GM12878 (cell line): ENCODE measurements around the gene CLPTM1L. TPM values are rescaled to one million over a fixed set of nuclear protein-coding genes. Genes with fewer than 3 reads are reported as not detected.

Experiments
- ATAC-seq: fragments of 200-7000 bp; cut with Tn5 transposase; 3 replicates; pipeline ENCODE4 v1.9.1; 2020; ENCODE audit warnings: mild to moderate bottlenecking, moderate library complexity
- BruUV-seq: library from RNA; stranded (reverse); fragments of 400-500 nt; replicated peaks from 2 replicates; lab custom pipeline; 2021; lab: Mats Ljungman, UMichigan
- CTCF ChIA-PET: fragments of 300-600 bp; sonication (Branson Sonifier 250); formaldehyde crosslinking; extraction: SDS; loops from one replicate; lab custom pipeline; 2021; ENCODE audit warnings: inconsistent platforms; lab: Yijun Ruan, JAX
- POLR2A ChIA-PET: fragments of 350-600 bp; formaldehyde crosslinking; extraction: SDS; loops from one replicate; lab custom pipeline; 2021; ENCODE audit warnings: inconsistent platforms; lab: Charles Lee
- RAD21 ChIA-PET: fragments of 300-600 bp; sonication (Branson Sonifier 250); formaldehyde crosslinking; loops from one replicate; lab custom pipeline; 2023; ENCODE audit warnings: antibody characterized with exemption; ENCODE audit not compliant: unreplicated experiment; lab: Charles Lee
- SMC1A ChIA-PET: fragments of 300-600 bp; sonication (Branson Sonifier 250); formaldehyde crosslinking; loops from one replicate; lab custom pipeline; 2023; ENCODE audit not compliant: unreplicated experiment, uncharacterized antibody; lab: Charles Lee
- DNase-seq: peaks from one replicate; pipeline ENCODE4 v3.0.0-alpha.2; 2011; ENCODE audit warnings: low read depth, low spot score
- FAIRE-seq: peaks from 3 replicates; lab custom pipeline; 2011; peaks lifted over from hg19 to GRCh38; lab: Jason Lieb, UNC
- H2AFZ ChIP-seq: 2 replicates; pipeline ENCODE4 v1.6.0; 2011; ENCODE audit warnings: low read depth, low read length, control low read depth; ENCODE audit not compliant: control insufficient read depth
- H3K27ac ChIP-seq: 2 replicates; pipeline ENCODE4 v1.5.1; 2011; ENCODE audit warnings: control low read depth; ENCODE audit not compliant: control insufficient read depth, insufficient read depth
- H3K27me3 ChIP-seq, 2 experiments: replicated peaks in 1 of 2; 2 replicates each; pipeline versions ENCODE4 v1.6.0 to v1.6.1; 2011; ENCODE audit warnings: low read length in 1 of 2; ENCODE audit not compliant: control insufficient read depth in 2 of 2, insufficient read depth in 2 of 2
- H3K36me3 ChIP-seq, 2 experiments: 2 replicates each; pipeline ENCODE4 v1.5.1; 2011; ENCODE audit warnings: low read length in 1 of 2; ENCODE audit not compliant: control insufficient read depth in 2 of 2, insufficient read depth in 2 of 2
- H3K4me1 ChIP-seq: 2 replicates; pipeline ENCODE4 v1.6.1; 2011; ENCODE audit warnings: mild to moderate bottlenecking, low read length, moderate library complexity, mixed read lengths; ENCODE audit not compliant: control insufficient read depth, insufficient read depth
- H3K4me2 ChIP-seq: 2 replicates; pipeline ENCODE4 v1.6.0; 2011; ENCODE audit warnings: control low read depth; ENCODE audit not compliant: control insufficient read depth, insufficient read depth
- H3K4me3 ChIP-seq: fragments of 200-600 bp; sonication (generic); 2 replicates; pipeline ENCODE4 v1.5.1; 2016
- H3K79me2 ChIP-seq: 2 replicates; pipeline ENCODE4 v1.6.0; 2011; ENCODE audit warnings: low read length; ENCODE audit not compliant: control insufficient read depth, insufficient read depth
- H3K9ac ChIP-seq: 2 replicates; pipeline ENCODE4 v1.8.0; 2011; ENCODE audit warnings: low read length, control low read depth, mixed read lengths; ENCODE audit not compliant: control insufficient read depth, insufficient read depth
- H3K9me3 ChIP-seq: replicated peaks from 3 replicates; pipeline ENCODE4 v1.5.1; 2011; ENCODE audit warnings: mild to moderate bottlenecking, low read length; ENCODE audit not compliant: control insufficient read depth, insufficient read depth
- H4K20me1 ChIP-seq: 2 replicates; pipeline ENCODE4 v1.6.0; 2011; ENCODE audit not compliant: control insufficient read depth, insufficient read depth
- BCL3 ChIP-seq: IDR thresholded peaks from 2 replicates; pipeline ENCODE4 v1.6.1; 2011; ENCODE audit warnings: borderline replicate concordance, low read depth, mild to moderate bottlenecking, moderate library complexity, low read length; ENCODE audit not compliant: insufficient read depth, poor library complexity, severe bottlenecking
- EP300 ChIP-seq, 2 experiments: fragments of 150-350 bp in 1 of 2; IDR thresholded peaks; 2 replicates each; pipeline ENCODE4 v1.6.1; 2011 to 2012; ENCODE audit warnings: low read depth in 2 of 2, low read length in 2 of 2, borderline replicate concordance in 1 of 2, improper control_type of control experiment in 1 of 2, inconsistent platforms in 1 of 2; ENCODE audit not compliant: control insufficient read depth in 1 of 2
- JUND ChIP-seq: IDR thresholded peaks from 2 replicates; pipeline ENCODE4 v1.6.1; 2012; ENCODE audit warnings: low read depth, mild to moderate bottlenecking, low read length, improper control_type of control experiment, moderate library complexity
- NFXL1 ChIP-seq: fragments of 450-650 bp; IDR thresholded peaks from 2 replicates; pipeline ENCODE4 v1.6.1; 2017; ENCODE audit warnings: antibody characterized with exemption, mild to moderate bottlenecking, borderline replicate concordance
- PKNOX1 ChIP-seq: fragments of 450-650 bp; IDR thresholded peaks from 2 replicates; pipeline ENCODE4 v1.6.1; 2016; ENCODE audit warnings: mild to moderate bottlenecking
- TCF3 ChIP-seq: IDR thresholded peaks from 2 replicates; pipeline ENCODE4 v1.6.1; 2012; ENCODE audit warnings: low read depth, mild to moderate bottlenecking, low read length, borderline replicate concordance; ENCODE audit not compliant: insufficient read depth
- ZNF384 ChIP-seq: IDR thresholded peaks from 2 replicates; pipeline ENCODE4 v1.6.1; 2012; ENCODE audit warnings: low read depth, mild to moderate bottlenecking, low read length, improper control_type of control experiment, borderline replicate concordance
- WGBS: methylation state at CpG from one replicate; pipeline ENCODE4 v1.1.6; 2016; ENCODE audit warnings: low lambda C conversion rate; ENCODE audit not compliant: insufficient replicate concordance, insufficient coverage; ENCODE audit errors: missing lambda C conversion rate; 5-methylcytosine and 5-hydroxymethylcytosine counted together
- in situ Hi-C: fragments of 300-500 bp; cut with MboI; formaldehyde crosslinking; loops from 9 replicates; pipeline ENCODE4 v1.14.3; 2018; ENCODE audit warnings: mixed read lengths
- intact Hi-C: fragments of 100-400 bp; cut with micrococcal nuclease; formaldehyde crosslinking; loops from one replicate; pipeline ENCODE4 v1.14.2; 2022; ENCODE audit not compliant: unreplicated experiment
- polyA plus RNA-seq, 11 experiments: library from polyadenylated mRNA; depleted of rRNA in 4 of 11; unstranded in 6 of 11; stranded (reverse) in 5 of 11; fragments of >200 nt; fragmentation: Nextera tagmentation in 4 of 11; fragmentation: Illumina TruSeq in 1 of 11; extraction: Ambion mirVana in 4 of 11; extraction: Trizol in 1 of 11; gene quantifications; 1 replicate in 1 of 11; 2 replicates in 10 of 11; pipeline versions ENCODE4 v1.2.1 to v1.2.3, GENCODE V29; 2011 to 2016; ENCODE audit warnings: inconsistent platforms in 2 of 11, missing spikeins in 2 of 11, low read depth in 1 of 11
- total RNA-seq, 4 experiments: library from RNA; depleted of rRNA in 3 of 4; stranded (reverse); fragments of >200 nt in 3 of 4; fragmentation: Illumina TruSeq in 1 of 4; extraction: Trizol in 1 of 4; gene quantifications; 2 replicates each; pipeline versions ENCODE4 v1.2.1 to v1.2.3, GENCODE V29; 2013 to 2021

The CLPTM1L gene
- total and polyA plus RNA-seq, 10 of the 15 experiments (the other 5 are each of a cell fraction or from before 2014, with no cell fraction given): 2.9 to 278 (median 135) TPM

- RAD21 ChIA-PET: no interaction called here
- intact Hi-C loops: no loop called here
- Histone ChIP-seq H3K27me3 (no peaks in the 10 kb centered on the region; a peak in 2 of 4 replicates), H3K27ac (no peak overlapping the region), H2AFZ (no peak overlapping the region), H3K36me3 (no peaks in the 10 kb centered on the region), H4K20me1 (no peaks in the 10 kb centered on the region), H3K4me2 (no peak overlapping the region), H3K4me1 (peaks cover 9% of the 10 kb centered on the region), H3K9me3 (no peaks in the 10 kb centered on the region), H3K9ac (no peak overlapping the region), H3K4me3 (no peak overlapping the region), H3K79me2 (no peaks in the 10 kb centered on the region)
- FAIRE-seq (no peak), DNase-seq (no peak), ATAC-seq (no peak)
- WGBS: 56% methylated on average over 29 of the region's 29 CpGs
- SMC1A ChIA-PET: no interaction called here
- POLR2A ChIA-PET: no interaction called here
- BruUV-seq: no TSS peak
- in situ Hi-C loops: no loop called here
- CTCF ChIA-PET: no interaction called here
- TF ChIP-seq ZNF384 (no peak), EP300 (IDR thresholded peaks at IDR 0.05; ENCODE audit: borderline replicate concordance in 1 of 2, control insufficient read depth in 1 of 2, low read depth in 2 of 2, low read length in 2 of 2) (no peak)
- TF ChIP-seq, all 136 proteins: peak for 0
Observed at GRCh38 chr5:1362242-1363015, 17.5 kb upstream of the CLPTM1L start.

GRCh38 chr5:1360861-1361260, 16.0 kb upstream of the CLPTM1L start:
- WGBS: 13% methylated on average over 4 of the region's 4 CpGs
- H3K9ac ChIP-seq: no peak overlapping the region
- H3K9me3 ChIP-seq: no peaks in the 10 kb centered on the region
- DNase-seq (no peak), FAIRE-seq (no peak), ATAC-seq (no peak)
- no peaks in the 10 kb centered on the region for H4K20me1 ChIP-seq
- H3K79me2 ChIP-seq: no peaks in the 10 kb centered on the region
- no peak overlapping the region for H2AFZ ChIP-seq
- H3K27me3 ChIP-seq: peaks cover 0 to 2% of the 10 kb centered on the region in 2 experiments; a peak in 2 of 4 replicates
- no peak overlapping the region for H3K4me3 ChIP-seq
- CTCF ChIA-PET: interaction anchor here (1.0 kb wide), 1 partner anchor 273 kb away, joined by 3 read pairs; no protein-coding TSS in a partner anchor
- no peak overlapping the region for H3K27ac ChIP-seq
- intact Hi-C loops (no loop called here), in situ Hi-C loops (no loop called here)
- BruUV-seq: no TSS peak
- SMC1A ChIA-PET: no interaction called here
- TF ChIP-seq TCF3: no peak
- no peak for TF ChIP-seq NFXL1
- TF ChIP-seq PKNOX1: no peak
- no peak for TF ChIP-seq JUND
- TF ChIP-seq BCL3: no peak
- H3K4me1 ChIP-seq: no peaks in the 10 kb centered on the region
- POLR2A ChIA-PET: interaction anchor here (0.6 to 0.7 kb wide), 2 partner anchors 16 to 127 kb away, joined by 3 to 5 read pairs; partner anchors contain the start of gene CLPTM1L
- RAD21 ChIA-PET: no interaction called here
- H3K4me2 ChIP-seq: no peak overlapping the region
- no peaks in the 10 kb centered on the region for H3K36me3 ChIP-seq
